ENCODE measurements around the gene KCNJ12.
"Not testable (repeated sequence)": the region's sequence is repeated elsewhere in the genome, so short reads cannot be mapped to it uniquely, and the experiment has no call there.

DNA sequence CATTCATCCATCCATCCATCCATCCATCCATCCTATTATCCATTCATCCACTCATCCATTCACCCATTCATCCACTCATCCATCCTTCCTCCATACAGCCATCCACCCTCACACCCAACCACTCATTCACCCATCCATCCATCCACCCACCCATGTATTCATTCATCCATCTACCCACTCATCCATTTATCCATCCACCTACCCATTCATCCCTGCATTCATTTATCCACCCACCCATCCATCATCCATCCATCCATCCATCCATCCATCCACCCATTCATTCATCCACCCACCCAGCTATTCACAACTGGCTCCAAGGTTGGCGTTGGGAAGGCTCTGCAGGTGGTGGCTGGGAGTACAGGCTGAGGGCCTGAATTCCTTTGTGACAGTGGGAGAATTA, 31.6 kb downstream of the KCNJ12 start:
- TF ChIP-seq, protein P1, sequence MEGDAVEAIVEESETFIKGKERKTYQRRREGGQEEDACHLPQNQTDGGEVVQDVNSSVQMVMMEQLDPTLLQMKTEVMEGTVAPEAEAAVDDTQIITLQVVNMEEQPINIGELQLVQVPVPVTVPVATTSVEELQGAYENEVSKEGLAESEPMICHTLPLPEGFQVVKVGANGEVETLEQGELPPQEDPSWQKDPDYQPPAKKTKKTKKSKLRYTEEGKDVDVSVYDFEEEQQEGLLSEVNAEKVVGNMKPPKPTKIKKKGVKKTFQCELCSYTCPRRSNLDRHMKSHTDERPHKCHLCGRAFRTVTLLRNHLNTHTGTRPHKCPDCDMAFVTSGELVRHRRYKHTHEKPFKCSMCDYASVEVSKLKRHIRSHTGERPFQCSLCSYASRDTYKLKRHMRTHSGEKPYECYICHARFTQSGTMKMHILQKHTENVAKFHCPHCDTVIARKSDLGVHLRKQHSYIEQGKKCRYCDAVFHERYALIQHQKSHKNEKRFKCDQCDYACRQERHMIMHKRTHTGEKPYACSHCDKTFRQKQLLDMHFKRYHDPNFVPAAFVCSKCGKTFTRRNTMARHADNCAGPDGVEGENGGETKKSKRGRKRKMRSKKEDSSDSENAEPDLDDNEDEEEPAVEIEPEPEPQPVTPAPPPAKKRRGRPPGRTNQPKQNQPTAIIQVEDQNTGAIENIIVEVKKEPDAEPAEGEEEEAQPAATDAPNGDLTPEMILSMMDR (IDR thresholded peaks at IDR 0.05), result not testable (repeated sequence)
- not testable (repeated sequence) for TF ChIP-seq ZBTB21 (CRISPR knock-in tag; IDR thresholded peaks at IDR 0.05; ENCODE audit: borderline replicate concordance); ETV6 (CRISPR knock-in tag; IDR thresholded peaks at IDR 0.05); CREB1 (CRISPR knock-in tag; IDR thresholded peaks at IDR 0.05); SP1 (CRISPR knock-in tag; conservative IDR thresholded peaks at IDR 0.05); ELF4 (CRISPR knock-in tag; IDR thresholded peaks at IDR 0.05; ENCODE audit: low read depth)
- TF ChIP-seq, protein P2, sequence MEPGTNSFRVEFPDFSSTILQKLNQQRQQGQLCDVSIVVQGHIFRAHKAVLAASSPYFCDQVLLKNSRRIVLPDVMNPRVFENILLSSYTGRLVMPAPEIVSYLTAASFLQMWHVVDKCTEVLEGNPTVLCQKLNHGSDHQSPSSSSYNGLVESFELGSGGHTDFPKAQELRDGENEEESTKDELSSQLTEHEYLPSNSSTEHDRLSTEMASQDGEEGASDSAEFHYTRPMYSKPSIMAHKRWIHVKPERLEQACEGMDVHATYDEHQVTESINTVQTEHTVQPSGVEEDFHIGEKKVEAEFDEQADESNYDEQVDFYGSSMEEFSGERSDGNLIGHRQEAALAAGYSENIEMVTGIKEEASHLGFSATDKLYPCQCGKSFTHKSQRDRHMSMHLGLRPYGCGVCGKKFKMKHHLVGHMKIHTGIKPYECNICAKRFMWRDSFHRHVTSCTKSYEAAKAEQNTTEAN (CRISPR knock-in tag; IDR thresholded peaks at IDR 0.05), result not testable (repeated sequence)
- TF ChIP-seq, protein P3, sequence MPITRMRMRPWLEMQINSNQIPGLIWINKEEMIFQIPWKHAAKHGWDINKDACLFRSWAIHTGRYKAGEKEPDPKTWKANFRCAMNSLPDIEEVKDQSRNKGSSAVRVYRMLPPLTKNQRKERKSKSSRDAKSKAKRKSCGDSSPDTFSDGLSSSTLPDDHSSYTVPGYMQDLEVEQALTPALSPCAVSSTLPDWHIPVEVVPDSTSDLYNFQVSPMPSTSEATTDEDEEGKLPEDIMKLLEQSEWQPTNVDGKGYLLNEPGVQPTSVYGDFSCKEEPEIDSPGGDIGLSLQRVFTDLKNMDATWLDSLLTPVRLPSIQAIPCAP (CRISPR knock-in tag; IDR thresholded peaks at IDR 0.05), result not testable (repeated sequence)
- TF ChIP-seq, protein P4, sequence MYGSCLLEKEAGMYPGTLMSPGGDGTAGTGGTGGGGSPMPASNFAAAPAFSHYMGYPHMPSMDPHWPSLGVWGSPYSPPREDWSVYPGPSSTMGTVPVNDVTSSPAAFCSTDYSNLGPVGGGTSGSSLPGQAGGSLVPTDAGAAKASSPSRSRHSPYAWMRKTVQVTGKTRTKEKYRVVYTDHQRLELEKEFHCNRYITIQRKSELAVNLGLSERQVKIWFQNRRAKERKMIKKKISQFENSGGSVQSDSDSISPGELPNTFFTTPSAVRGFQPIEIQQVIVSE (CRISPR knock-in tag; IDR thresholded peaks at IDR 0.05; ENCODE audit: borderline replicate concordance), result not testable (repeated sequence)
